Neural progenitor cell (in vitro differentiated cells): Measurements from ENCODE around the gene NDUFV3. TPM values are rescaled to one million over a fixed set of nuclear protein-coding genes. Genes with fewer than 3 reads are reported as not detected.

Experiments used
- DNase-seq: peaks from one replicate; pipeline ENCODE4 v3.0.0-alpha.2; 2016; ENCODE audit warnings: low spot score
- H2AFZ ChIP-seq: fragments of 200-600 bp; sonication (generic); replicated peaks from 2 replicates; pipeline ENCODE4 v1.6.1; 2016; ENCODE audit warnings: antibody characterized with exemption
- H3F3A ChIP-seq: fragments of 200-600 bp; sonication (generic); 2 replicates; pipeline ENCODE4 v1.6.1; 2016; ENCODE audit warnings: antibody characterized with exemption, low read depth
- H3K27ac ChIP-seq: fragments of 200-600 bp; sonication (generic); 2 replicates; pipeline ENCODE4 v1.5.1; 2016; ENCODE audit warnings: mild to moderate bottlenecking
- H3K27me3 ChIP-seq: fragments of 200-600 bp; sonication (generic); 2 replicates; pipeline ENCODE4 v1.6.1; 2016; ENCODE audit warnings: mild to moderate bottlenecking, moderate library complexity
- H3K36me3 ChIP-seq: fragments of 200-600 bp; sonication (generic); 2 replicates; pipeline ENCODE4 v1.5.1; 2016
- H3K4me1 ChIP-seq: fragments of 200-600 bp; sonication (generic); 2 replicates; pipeline ENCODE4 v1.6.1; 2016; ENCODE audit warnings: mixed run types
- H3K4me2 ChIP-seq: fragments of 200-600 bp; sonication (generic); 2 replicates; pipeline ENCODE4 v1.6.1; 2016
- H3K4me3 ChIP-seq: fragments of 200-600 bp; sonication (generic); 2 replicates; pipeline ENCODE4 v1.5.1; 2016
- H3K79me2 ChIP-seq: fragments of 200-600 bp; sonication (generic); 2 replicates; pipeline ENCODE4 v1.6.1; 2016; ENCODE audit warnings: low read depth
- H3K9ac ChIP-seq: fragments of 200-600 bp; sonication (generic); 2 replicates; pipeline ENCODE4 v1.6.1; 2016
- H3K9me3 ChIP-seq: fragments of 200-600 bp; sonication (generic); 2 replicates; pipeline ENCODE4 v1.5.1; 2016; ENCODE audit warnings: low read depth
- H4K20me1 ChIP-seq: fragments of 200-600 bp; sonication (generic); 2 replicates; pipeline ENCODE4 v1.6.1; 2016; ENCODE audit warnings: low read depth
- H3K27ac Mint-ChIP-seq: 3 replicates; pipeline ENCODE4 v1.8.0; 2021; ENCODE audit warnings: mixed read lengths
- H3K27me3 Mint-ChIP-seq: 2 replicates; pipeline ENCODE4 v1.8.0; 2022; ENCODE audit warnings: low read depth, mild to moderate bottlenecking, inconsistent platforms, moderate library complexity, mixed read lengths; ENCODE audit not compliant: insufficient read depth
- H3K36me3 Mint-ChIP-seq: 3 replicates; pipeline ENCODE4 v1.8.0; 2021; ENCODE audit warnings: mixed read lengths
- H3K4me1 Mint-ChIP-seq: 3 replicates; pipeline ENCODE4 v1.8.0; 2021; ENCODE audit warnings: mixed read lengths
- H3K4me3 Mint-ChIP-seq: 3 replicates; pipeline ENCODE4 v1.8.0; 2021; ENCODE audit warnings: mild to moderate bottlenecking, moderate library complexity, mixed read lengths
- H3K9me3 Mint-ChIP-seq: 3 replicates; pipeline ENCODE4 v1.8.0; 2020; ENCODE audit warnings: mixed read lengths
- CTCF ChIP-seq: fragments of 200-600 bp; sonication (generic); IDR thresholded peaks from 2 replicates; pipeline ENCODE4 v1.5.1; 2017; ENCODE audit warnings: antibody characterized with exemption, mild to moderate bottlenecking
- EZH2 ChIP-seq: fragments of 200-600 bp; sonication (generic); IDR thresholded peaks from 2 replicates; pipeline ENCODE4 v1.6.1; 2017; ENCODE audit warnings: antibody characterized with exemption, mild to moderate bottlenecking, moderate library complexity
- EZH2phosphoT487 ChIP-seq: fragments of 200-600 bp; sonication (generic); IDR thresholded peaks from 2 replicates; pipeline ENCODE4 v1.6.1; 2017; ENCODE audit warnings: antibody characterized with exemption
- total RNA-seq: library from RNA; depleted of rRNA; stranded (reverse); fragments of >200 nt; gene quantifications from 2 replicates; pipeline ENCODE4 v1.2.3, GENCODE V29; 2015; ENCODE audit warnings: low replicate concordance

NDUFV3 gene
- total RNA-seq, 1 donor from 2014 or later: 16.7 TPM

GRCh38 chr21:42861848-42862400, 31.2 kb upstream of the NDUFV3 start:
- Histone ChIP-seq H3K27me3 (no peaks in the 10 kb centered on the region), H4K20me1 (peaks cover 15% of the 10 kb centered on the region), H2AFZ (no peak overlapping the region), H3K4me1 (no peaks in the 10 kb centered on the region), H3K4me3 (no peak overlapping the region), H3K9ac (no peak overlapping the region), H3K36me3 (no peaks in the 10 kb centered on the region), H3F3A (no peaks in the 10 kb centered on the region), H3K9me3 (no peaks in the 10 kb centered on the region), H3K79me2 (peaks cover 36% of the 10 kb centered on the region), H3K27ac (no peak overlapping the region), H3K4me2 (no peak overlapping the region)
- TF ChIP-seq EZH2: no peak
- TF ChIP-seq EZH2phosphoT487: no peak
- TF ChIP-seq CTCF: no peak
- Mint-ChIP-seq H3K4me3 (no peak overlapping the region), H3K9me3 (no peaks in the 10 kb centered on the region), H3K36me3 (peaks cover 14% of the 10 kb centered on the region), H3K27ac (no peak overlapping the region), H3K27me3 (peaks cover 2% of the 10 kb centered on the region), H3K4me1 (peaks cover 2% of the 10 kb centered on the region)
- DNase-seq: no peak

GRCh38 chr21:42862774-42863503, 30.2 kb upstream of the NDUFV3 start:
- DNase-seq: no peak
- Histone ChIP-seq H3K79me2 (peaks cover 46% of the 10 kb centered on the region), H3K27ac (no peak overlapping the region), H3F3A (no peaks in the 10 kb centered on the region), H4K20me1 (peaks cover 16% of the 10 kb centered on the region), H3K4me1 (no peaks in the 10 kb centered on the region), H3K4me3 (no peak overlapping the region), H3K9ac (no peak overlapping the region), H2AFZ (no peak overlapping the region), H3K36me3 (no peaks in the 10 kb centered on the region), H3K4me2 (no peak overlapping the region), H3K9me3 (no peaks in the 10 kb centered on the region), H3K27me3 (no peaks in the 10 kb centered on the region)
- H3K36me3 Mint-ChIP-seq: peaks cover 14% of the 10 kb centered on the region
- TF ChIP-seq CTCF (no peak), EZH2 (no peak), EZH2phosphoT487 (no peak)
- H3K4me3 Mint-ChIP-seq: no peak overlapping the region
- no peaks in the 10 kb centered on the region for H3K4me1 Mint-ChIP-seq
- no peak overlapping the region for H3K27ac Mint-ChIP-seq
- H3K9me3 Mint-ChIP-seq: no peaks in the 10 kb centered on the region
- H3K27me3 Mint-ChIP-seq: peaks cover 2% of the 10 kb centered on the region

- Histone ChIP-seq H3K4me1 (no peaks in the 10 kb centered on the region), H3F3A (no peaks in the 10 kb centered on the region), H3K4me2 (no peak overlapping the region), H3K79me2 (peaks cover 47% of the 10 kb centered on the region), H2AFZ (no peak overlapping the region), H3K9me3 (no peaks in the 10 kb centered on the region), H3K27me3 (no peaks in the 10 kb centered on the region), H4K20me1 (peaks cover 20% of the 10 kb centered on the region), H3K4me3 (no peak overlapping the region), H3K9ac (no peak overlapping the region), H3K27ac (no peak overlapping the region), H3K36me3 (no peaks in the 10 kb centered on the region)
- DNase-seq: no peak
- Mint-ChIP-seq H3K9me3 (no peaks in the 10 kb centered on the region), H3K27me3 (peaks cover 2% of the 10 kb centered on the region), H3K4me3 (no peak overlapping the region), H3K27ac (no peak overlapping the region), H3K4me1 (no peaks in the 10 kb centered on the region), H3K36me3 (peaks cover 14% of the 10 kb centered on the region)
- TF ChIP-seq EZH2: no peak
- no peak for TF ChIP-seq EZH2phosphoT487
- TF ChIP-seq CTCF: no peak
Observed at GRCh38 chr21:42863504-42863870, 29.6 kb upstream of the NDUFV3 start.
